Naive thymus-derived CD4-positive, alpha-beta T cell (primary cell): ENCODE measurements around the gene PPDPF. TPM values are rescaled to one million over a fixed set of nuclear protein-coding genes. Genes with fewer than 3 reads are reported as not detected.

Experiments
- ATAC-seq: fragments of 150-1000 bp; cut with Tn5 transposase; 2 replicates; pipeline ENCODE4 v1.10.0; 2021; ENCODE audit warnings: mild to moderate bottlenecking, moderate library complexity
- CTCF ChIA-PET: fragments of 350-600 bp; sonication (Branson Sonifier 250); formaldehyde crosslinking; loops from one replicate; lab custom pipeline; 2021; ENCODE audit warnings: antibody characterized with exemption; lab: Charles Lee
- POLR2A ChIA-PET: fragments of 350-600 bp; sonication (Branson Sonifier 250); formaldehyde crosslinking; loops from one replicate; lab custom pipeline; 2021; ENCODE audit warnings: antibody characterized with exemption, inconsistent platforms; lab: Charles Lee
- DNase-seq, 9 donors: peaks; one replicate each; pipeline versions ENCODE4 v3.0.0 to v3.0.0-alpha.2; 2020 to 2022; ENCODE audit warnings: mixed read lengths in 1 of 9
- H3K27ac ChIP-seq: one replicate; pipeline ENCODE4 v1.7.0; 2013; ENCODE audit warnings: mild to moderate bottlenecking, low read depth, low read length, moderate library complexity
- H3K27me3 ChIP-seq, 2 donors: one replicate each; pipeline ENCODE4 v1.7.0; 2013; ENCODE audit warnings: low read length in 2 of 2, mild to moderate bottlenecking in 2 of 2, moderate library complexity in 2 of 2; ENCODE audit not compliant: control insufficient read depth in 2 of 2, insufficient read depth in 2 of 2
- H3K36me3 ChIP-seq, 3 experiments: 1 replicate in 2 of 3; 2 replicates in 1 of 3; pipeline ENCODE4 v1.7.0; 2013; ENCODE audit warnings: low read length in 3 of 3, mild to moderate bottlenecking in 3 of 3, moderate library complexity in 1 of 3; ENCODE audit not compliant: insufficient read depth in 3 of 3, control insufficient read depth in 2 of 3
- H3K4me1 ChIP-seq, 2 donors: one replicate each; pipeline ENCODE4 v1.7.0; 2013; ENCODE audit warnings: low read length in 2 of 2, mild to moderate bottlenecking in 2 of 2, moderate library complexity in 1 of 2; ENCODE audit not compliant: control insufficient read depth in 2 of 2, insufficient read depth in 2 of 2
- H3K4me3 ChIP-seq: 2 replicates; pipeline ENCODE4 v1.7.0; 2013; ENCODE audit warnings: mild to moderate bottlenecking, low read length
- H3K9me3 ChIP-seq, 3 experiments: 1 replicate in 2 of 3; 2 replicates in 1 of 3; pipeline ENCODE4 v1.7.0; 2013; ENCODE audit warnings: low read length in 3 of 3; ENCODE audit not compliant: control insufficient read depth in 2 of 3
- H3K27ac Mint-ChIP-seq, 9 donors: one replicate each; pipeline ENCODE4 v1.8.0; 2020 to 2022; ENCODE audit warnings: mixed read lengths in 9 of 9, mild to moderate bottlenecking in 8 of 9, moderate library complexity in 5 of 9, inconsistent platforms in 2 of 9
- H3K27me3 Mint-ChIP-seq, 5 donors: one replicate each; pipeline ENCODE4 v1.8.0; 2021 to 2022; ENCODE audit warnings: mixed read lengths in 5 of 5, mild to moderate bottlenecking in 1 of 5
- H3K36me3 Mint-ChIP-seq, 5 donors: one replicate each; pipeline ENCODE4 v1.8.0; 2020 to 2022; ENCODE audit warnings: mixed read lengths in 5 of 5, mild to moderate bottlenecking in 3 of 5, inconsistent platforms in 1 of 5
- H3K4me1 Mint-ChIP-seq, 7 donors: one replicate each; pipeline ENCODE4 v1.8.0; 2020 to 2022; ENCODE audit warnings: mixed read lengths in 7 of 7, mild to moderate bottlenecking in 3 of 7, inconsistent platforms in 1 of 7
- H3K4me3 Mint-ChIP-seq, 10 donors: one replicate each; pipeline ENCODE4 v1.8.0; 2020 to 2022; ENCODE audit warnings: mild to moderate bottlenecking in 10 of 10, mixed read lengths in 10 of 10, moderate library complexity in 6 of 10, inconsistent platforms in 2 of 10
- H3K9me3 Mint-ChIP-seq, 11 donors: one replicate each; pipeline ENCODE4 v1.8.0; 2020 to 2022; ENCODE audit warnings: mixed read lengths in 11 of 11, mild to moderate bottlenecking in 4 of 11, inconsistent platforms in 1 of 11, moderate library complexity in 1 of 11
- intact Hi-C, 2 donors: fragments of 100-400 bp; cut with micrococcal nuclease; formaldehyde crosslinking; loops; one replicate each; pipeline ENCODE4 v1.15.1; 2023
- polyA plus RNA-seq, 2 donors: library from polyadenylated mRNA; unstranded; fragments of 300-500 nt; fragmentation: Illumina TruSeq; gene quantifications; one replicate each; pipeline ENCODE4 v1.2.3, GENCODE V29; 2021
- total RNA-seq, 6 experiments: library from RNA in 5 of 6; stranded (reverse) in 5 of 6; gene quantifications; 1 replicate in 5 of 6; 2 replicates in 1 of 6; pipeline ENCODE4 v1.2.3 and lab custom pipeline; 2021 to 2026

PPDPF gene
- total and polyA plus RNA-seq, 7 experiments from 2014 or later, result 67.7 to 225 (median 173) TPM

- H3K9me3 Mint-ChIP-seq, result peaks cover 0 to 10% (median 3%) of the 10 kb centered on the region in 11 donors
- H3K27me3 ChIP-seq, result no peaks in the 10 kb centered on the region
- H3K27ac ChIP-seq, result no peak overlapping the region
- H3K4me1 Mint-ChIP-seq, result peaks cover 0 to 7% (median 0%) of the 10 kb centered on the region in 7 donors
- ChIA-PET CTCF (no interaction called here), POLR2A (no interaction called here)
- no peak overlapping the region for H3K4me3 ChIP-seq
- H3K4me1 ChIP-seq, result peaks cover 0 to 2% of the 10 kb centered on the region in 2 donors
- intact Hi-C loops, result no loop called here
- H3K4me3 Mint-ChIP-seq, result peak overlapping the region in 3 of 10 donors; percentile 23 to 69 (median 53)
- no peak overlapping the region for H3K27ac Mint-ChIP-seq
- H3K36me3 Mint-ChIP-seq, result peaks cover 0 to 3% (median 0%) of the 10 kb centered on the region in 5 donors
- peaks cover 0 to 37% (median 9%) of the 10 kb centered on the region in 5 donors for H3K27me3 Mint-ChIP-seq
- no peak for ATAC-seq
- no peaks in the 10 kb centered on the region for H3K36me3 ChIP-seq
- peaks cover 0 to 8% (median 0%) of the 10 kb centered on the region in 3 experiments for H3K9me3 ChIP-seq
- no peak for DNase-seq
Measured at GRCh38 chr20:63499338-63499969, 21.1 kb upstream of the PPDPF start.

GRCh38 chr20:63500151-63500901 is 20.2 kb upstream of the PPDPF start:
- H3K4me3 Mint-ChIP-seq, result peak overlapping the region in 3 of 10 donors; percentile 23 to 69 (median 29)
- H3K27ac ChIP-seq, result no peak overlapping the region
- ChIA-PET POLR2A (no interaction called here), CTCF (no interaction called here)
- H3K27ac Mint-ChIP-seq, result no peak overlapping the region
- H3K4me1 Mint-ChIP-seq, result peaks cover 0 to 7% (median 0%) of the 10 kb centered on the region in 7 donors
- peaks cover 6 to 43% (median 9%) of the 10 kb centered on the region in 5 donors for H3K27me3 Mint-ChIP-seq
- H3K36me3 Mint-ChIP-seq, result peaks cover 0 to 9% (median 5%) of the 10 kb centered on the region in 5 donors
- peaks cover 0 to 19% (median 8%) of the 10 kb centered on the region in 11 donors for H3K9me3 Mint-ChIP-seq
- peaks cover 0 to 17% (median 0%) of the 10 kb centered on the region in 3 experiments for H3K9me3 ChIP-seq
- no peaks in the 10 kb centered on the region for H3K27me3 ChIP-seq
- ATAC-seq (no peak), DNase-seq (no peak)
- intact Hi-C loops, result no loop called here
- no peaks in the 10 kb centered on the region for H3K36me3 ChIP-seq
- H3K4me1 ChIP-seq, result peaks cover 0 to 2% of the 10 kb centered on the region in 2 donors
- H3K4me3 ChIP-seq, result no peak overlapping the region

- DNase-seq (no peak), ATAC-seq (no peak)
- Histone ChIP-seq H3K36me3 (no peaks in the 10 kb centered on the region), H3K4me1 (peaks cover 0 to 2% of the 10 kb centered on the region in 2 donors), H3K27ac (no peak overlapping the region), H3K4me3 (no peak overlapping the region), H3K27me3 (no peaks in the 10 kb centered on the region), H3K9me3 (peaks cover 0 to 19% (median 0%) of the 10 kb centered on the region in 3 experiments)
- Mint-ChIP-seq H3K36me3 (peaks cover 0 to 9% (median 5%) of the 10 kb centered on the region in 5 donors), H3K27ac (no peak overlapping the region), H3K4me1 (peaks cover 0 to 4% (median 0%) of the 10 kb centered on the region in 7 donors), H3K4me3 (peak overlapping the region in 8 of 10 donors; percentile 23 to 76 (median 56)), H3K9me3 (peaks cover 0 to 23% (median 8%) of the 10 kb centered on the region in 11 donors), H3K27me3 (peaks cover 6 to 43% (median 10%) of the 10 kb centered on the region in 5 donors)
- POLR2A ChIA-PET, result no interaction called here
- intact Hi-C loops, result no loop called here
- CTCF ChIA-PET, result no interaction called here
Measured at GRCh38 chr20:63500902-63501817, 19.4 kb upstream of the PPDPF start.

GRCh38 chr20:63501818-63502670 is 18.5 kb upstream of the PPDPF start:
- H3K4me3 Mint-ChIP-seq, result no peak overlapping the region
- peaks cover 0 to 19% (median 0%) of the 10 kb centered on the region in 3 experiments for H3K9me3 ChIP-seq
- no peak overlapping the region for H3K27ac Mint-ChIP-seq
- H3K4me1 ChIP-seq, result no peaks in the 10 kb centered on the region
- DNase-seq, result no peak
- POLR2A ChIA-PET, result no interaction called here
- intact Hi-C loops, result no loop called here
- ATAC-seq, result no peak
- CTCF ChIA-PET, result no interaction called here
- H3K4me3 ChIP-seq, result no peak overlapping the region
- H3K4me1 Mint-ChIP-seq, result peaks cover 0 to 4% (median 0%) of the 10 kb centered on the region in 7 donors
- no peak overlapping the region for H3K27ac ChIP-seq
- H3K9me3 Mint-ChIP-seq, result peaks cover 0 to 24% (median 8%) of the 10 kb centered on the region in 11 donors
- no peaks in the 10 kb centered on the region for H3K36me3 ChIP-seq
- H3K27me3 ChIP-seq, result no peaks in the 10 kb centered on the region
- peaks cover 0 to 9% (median 5%) of the 10 kb centered on the region in 5 donors for H3K36me3 Mint-ChIP-seq
- peaks cover 11 to 38% (median 12%) of the 10 kb centered on the region in 5 donors for H3K27me3 Mint-ChIP-seq

GRCh38 chr20:63502671-63503172 is 17.8 kb upstream of the PPDPF start:
- Histone ChIP-seq H3K4me3 (no peak overlapping the region), H3K9me3 (peaks cover 0 to 19% (median 0%) of the 10 kb centered on the region in 3 experiments), H3K36me3 (no peaks in the 10 kb centered on the region), H3K27me3 (no peaks in the 10 kb centered on the region), H3K27ac (no peak overlapping the region), H3K4me1 (no peaks in the 10 kb centered on the region)
- DNase-seq (no peak), ATAC-seq (no peak)
- no peak overlapping the region for H3K4me3 Mint-ChIP-seq
- POLR2A ChIA-PET, result interaction anchor here (0.6 kb wide), 1 partner anchor 199 kb away, joined by 4 read pairs; no protein-coding TSS in a partner anchor
- H3K27me3 Mint-ChIP-seq, result peaks cover 11 to 31% (median 13%) of the 10 kb centered on the region in 5 donors
- H3K9me3 Mint-ChIP-seq, result peaks cover 0 to 25% (median 8%) of the 10 kb centered on the region in 11 donors
- intact Hi-C loops, result no loop called here
- H3K27ac Mint-ChIP-seq, result no peak overlapping the region
- CTCF ChIA-PET, result interaction anchor here (0.8 kb wide), 1 partner anchor 9 kb away, joined by 6 read pairs; no protein-coding TSS in a partner anchor
- H3K36me3 Mint-ChIP-seq, result peaks cover 0 to 9% (median 5%) of the 10 kb centered on the region in 5 donors
- peaks cover 0 to 4% (median 0%) of the 10 kb centered on the region in 7 donors for H3K4me1 Mint-ChIP-seq
